Measurements from ENCODE around the gene CRK. TPM values are rescaled to one million over a fixed set of nuclear protein-coding genes. Genes with fewer than 3 reads are reported as not detected.

Gene CRK
- total and polyA plus RNA-seq, 2 donors (not counting 1 experiment from before 2014, with no cell fraction given), result 120 to 138 TPM

DNA sequence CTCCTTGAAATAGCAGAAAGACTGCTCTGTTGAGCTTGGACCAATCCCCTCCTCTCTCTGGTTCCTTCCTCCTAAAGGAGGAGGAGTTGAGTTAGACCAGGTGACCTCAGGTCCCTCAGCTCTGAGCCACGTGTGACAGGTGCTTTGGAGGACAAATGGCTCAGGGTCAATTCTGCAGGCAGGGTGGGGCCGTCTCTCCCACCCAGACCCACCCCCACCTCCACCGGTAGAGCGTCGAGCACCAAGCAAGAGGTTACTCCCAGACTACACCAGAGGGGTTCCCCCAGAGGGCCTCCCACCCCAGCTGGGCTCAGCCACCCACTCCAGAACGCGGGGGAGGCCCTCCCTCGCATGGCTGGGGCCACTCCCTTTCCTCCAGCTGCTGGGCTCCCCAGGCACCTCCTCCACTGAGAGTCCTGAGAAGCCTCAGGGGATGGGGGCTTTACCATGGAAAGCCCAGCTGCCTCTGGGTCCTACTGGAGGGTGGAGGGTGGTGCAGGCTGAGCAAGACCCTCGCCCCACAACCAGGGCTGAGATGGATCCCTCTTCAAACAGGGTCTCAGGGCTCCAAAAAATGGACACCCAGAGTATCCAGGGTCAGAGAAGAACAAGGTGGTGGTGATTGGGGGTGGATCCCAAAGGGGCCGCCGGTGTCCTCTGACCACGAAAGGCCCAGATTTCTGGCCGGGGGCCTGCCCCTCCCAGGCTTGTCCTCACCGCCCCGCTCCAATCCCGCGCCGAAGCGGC lies 28.8 kb upstream of the CRK start:
- H2AFZ ChIP-seq (ENCODE audit: low read length), result no peak overlapping the region
- peak; percentile 25 to 43 for DNase-seq (ENCODE audit: low read depth in 2 of 2)
- peaks cover 33% of the 10 kb centered on the region for H3K79me2 ChIP-seq (ENCODE audit: control insufficient read depth, insufficient read depth, low read length)

DNA sequence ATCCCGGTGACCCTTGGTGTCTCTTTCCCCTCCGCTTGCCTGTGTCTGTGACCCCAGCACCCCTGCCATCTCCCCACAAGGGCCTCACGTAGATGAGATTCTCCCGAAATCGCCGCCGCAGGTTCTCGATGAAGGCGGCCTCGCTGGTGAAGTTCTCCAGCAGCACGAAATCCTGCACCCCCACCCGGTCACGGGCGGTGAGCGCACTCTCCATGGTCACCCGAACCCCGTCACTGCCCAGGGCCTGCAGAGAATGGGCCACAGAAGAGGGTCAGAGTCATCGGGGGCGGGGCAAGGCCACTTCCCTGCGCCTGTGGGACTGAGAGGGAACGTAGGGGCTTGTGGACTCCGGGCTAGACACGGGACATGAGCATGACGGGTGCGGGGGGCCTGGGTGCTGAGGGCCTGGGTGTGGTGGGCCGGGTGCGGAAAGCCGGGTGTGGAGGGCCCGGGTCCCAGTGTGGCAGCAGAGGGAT lies 28.1 kb upstream of the CRK start:
- no peaks in the 10 kb centered on the region for H3K27me3 ChIP-seq (ENCODE audit: control insufficient read depth, insufficient read depth, low read length)
- H4K20me1 ChIP-seq (ENCODE audit: control insufficient read depth, extremely low read depth, insufficient read depth, low read length), result no peaks in the 10 kb centered on the region
- no peak overlapping the region for H2AFZ ChIP-seq (ENCODE audit: low read length)
- H3K79me2 ChIP-seq (ENCODE audit: control insufficient read depth, insufficient read depth, low read length), result peaks cover 27% of the 10 kb centered on the region
- no peaks in the 10 kb centered on the region for H3K9me3 ChIP-seq (ENCODE audit: control insufficient read depth, insufficient read depth, low read depth, low read length)
- H3K9ac ChIP-seq (ENCODE audit: insufficient read depth, low read length), result no peak overlapping the region
- H3K4me1 ChIP-seq (ENCODE audit: control insufficient read depth, extremely low read depth, insufficient read depth, low read length), result peaks cover 21% of the 10 kb centered on the region
- peak overlapping the region; percentile 80 for H3K27ac ChIP-seq (ENCODE audit: insufficient read depth, low read length)
- H3K36me3 ChIP-seq (ENCODE audit: control insufficient read depth, insufficient read depth, low read length), result peaks cover 22% of the 10 kb centered on the region
- H3K4me3 ChIP-seq (replicated peaks in 1 of 4; ENCODE audit: control extremely low read depth in 1 of 4, insufficient read depth in 1 of 4, low read depth in 3 of 4, low read length in 4 of 4), result peak overlapping the region in 2 of 4 experiments; percentile 32 to 76
- TF ChIP-seq CTCF (conservative IDR thresholded peaks at IDR 0.05 in 1 of 2, IDR thresholded peaks at IDR 0.05 in 1 of 2; ENCODE audit: low read depth in 1 of 2, low read length in 2 of 2) (no peak), EZH2 (IDR thresholded peaks at IDR 0.05; ENCODE audit: low read length, missing control alignments) (no peak)
- peak overlapping the region; percentile 59 for H3K4me2 ChIP-seq (ENCODE audit: extremely low read depth, insufficient read depth, low read length)
- no peak for DNase-seq (ENCODE audit: low read depth in 2 of 2)

More for the DNA sequence above, 28.8 kb upstream of the CRK start:
- Histone ChIP-seq H3K27me3 (ENCODE audit: control insufficient read depth, insufficient read depth, low read length) (no peaks in the 10 kb centered on the region), H3K27ac (ENCODE audit: insufficient read depth, low read length) (peak overlapping the region; percentile 80), H3K36me3 (ENCODE audit: control insufficient read depth, insufficient read depth, low read length) (peaks cover 19% of the 10 kb centered on the region), H4K20me1 (ENCODE audit: control insufficient read depth, extremely low read depth, insufficient read depth, low read length) (no peaks in the 10 kb centered on the region), H3K4me1 (ENCODE audit: control insufficient read depth, extremely low read depth, insufficient read depth, low read length) (peaks cover 21% of the 10 kb centered on the region), H3K4me2 (ENCODE audit: extremely low read depth, insufficient read depth, low read length) (peak overlapping the region; percentile 96), H3K4me3 (replicated peaks in 1 of 4; ENCODE audit: control extremely low read depth in 1 of 4, insufficient read depth in 1 of 4, low read depth in 3 of 4, low read length in 4 of 4) (peak overlapping the region; percentile 48 to 86 (median 79)), H3K9me3 (ENCODE audit: control insufficient read depth, insufficient read depth, low read depth, low read length) (no peaks in the 10 kb centered on the region), H3K9ac (ENCODE audit: insufficient read depth, low read length) (peak overlapping the region; percentile 82)
- peak in 1 of 2 donors; percentile 20 for TF ChIP-seq CTCF (conservative IDR thresholded peaks at IDR 0.05 in 1 of 2, IDR thresholded peaks at IDR 0.05 in 1 of 2; ENCODE audit: low read depth in 1 of 2, low read length in 2 of 2)
- TF ChIP-seq EZH2 (IDR thresholded peaks at IDR 0.05; ENCODE audit: low read length, missing control alignments), result no peak

DNA sequence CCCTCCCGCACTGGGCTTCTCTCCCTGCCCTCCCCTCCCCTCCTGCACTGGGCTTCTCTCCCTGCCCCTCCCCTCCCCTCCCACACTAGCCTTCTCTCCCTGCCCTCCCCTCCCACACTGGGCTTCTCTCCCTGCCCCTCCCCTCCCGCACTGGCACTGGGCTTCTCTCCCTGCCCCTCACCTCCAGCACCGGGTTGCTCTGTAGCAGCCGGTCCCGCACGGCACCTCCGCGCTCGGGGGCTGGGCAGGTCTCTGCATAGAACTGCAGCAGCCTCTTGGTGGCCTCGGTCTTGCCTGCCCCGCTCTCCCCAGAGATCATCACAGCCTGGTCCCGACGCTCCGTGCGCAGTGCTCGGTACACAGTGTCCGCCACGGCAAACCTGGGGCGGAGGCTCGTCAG lies 26.6 kb upstream of the CRK start:
- H3K4me1 ChIP-seq (ENCODE audit: control insufficient read depth, extremely low read depth, insufficient read depth, low read length), result peaks cover 13% of the 10 kb centered on the region
- H3K9me3 ChIP-seq (ENCODE audit: control insufficient read depth, insufficient read depth, low read depth, low read length), result no peaks in the 10 kb centered on the region
- DNase-seq (ENCODE audit: low read depth in 2 of 2), result peak; percentile 29 to 47
- H4K20me1 ChIP-seq (ENCODE audit: control insufficient read depth, extremely low read depth, insufficient read depth, low read length), result no peaks in the 10 kb centered on the region
- no peak overlapping the region for H3K9ac ChIP-seq (ENCODE audit: insufficient read depth, low read length)
- H3K4me3 ChIP-seq (replicated peaks in 1 of 4; ENCODE audit: control extremely low read depth in 1 of 4, insufficient read depth in 1 of 4, low read depth in 3 of 4, low read length in 4 of 4), result no peak overlapping the region
- H3K27ac ChIP-seq (ENCODE audit: insufficient read depth, low read length), result no peak overlapping the region
- peaks cover 21% of the 10 kb centered on the region for H3K79me2 ChIP-seq (ENCODE audit: control insufficient read depth, insufficient read depth, low read length)
- H3K36me3 ChIP-seq (ENCODE audit: control insufficient read depth, insufficient read depth, low read length), result peaks cover 34% of the 10 kb centered on the region
- no peak for TF ChIP-seq EZH2 (IDR thresholded peaks at IDR 0.05; ENCODE audit: low read length, missing control alignments)
- no peak for TF ChIP-seq CTCF (conservative IDR thresholded peaks at IDR 0.05 in 1 of 2, IDR thresholded peaks at IDR 0.05 in 1 of 2; ENCODE audit: low read depth in 1 of 2, low read length in 2 of 2)
- no peak overlapping the region for H2AFZ ChIP-seq (ENCODE audit: low read length)
- no peak overlapping the region for H3K4me2 ChIP-seq (ENCODE audit: extremely low read depth, insufficient read depth, low read length)
- H3K27me3 ChIP-seq (ENCODE audit: control insufficient read depth, insufficient read depth, low read length), result no peaks in the 10 kb centered on the region

Data from fibroblast of lung (primary cell).